ENCODE data around the gene HERC5.
"Not testable (repeated sequence)": the region's sequence is repeated elsewhere in the genome, so short reads cannot be mapped to it uniquely, and the experiment has no call there.

The HERC5 gene

GRCh38 chr4:88415982-88416381 lies 40.9 kb upstream of the HERC5 start:
- DNase-seq (ENCODE audit: extremely low read depth, low read depth): no peak
- TF ChIP-seq, protein P1, sequence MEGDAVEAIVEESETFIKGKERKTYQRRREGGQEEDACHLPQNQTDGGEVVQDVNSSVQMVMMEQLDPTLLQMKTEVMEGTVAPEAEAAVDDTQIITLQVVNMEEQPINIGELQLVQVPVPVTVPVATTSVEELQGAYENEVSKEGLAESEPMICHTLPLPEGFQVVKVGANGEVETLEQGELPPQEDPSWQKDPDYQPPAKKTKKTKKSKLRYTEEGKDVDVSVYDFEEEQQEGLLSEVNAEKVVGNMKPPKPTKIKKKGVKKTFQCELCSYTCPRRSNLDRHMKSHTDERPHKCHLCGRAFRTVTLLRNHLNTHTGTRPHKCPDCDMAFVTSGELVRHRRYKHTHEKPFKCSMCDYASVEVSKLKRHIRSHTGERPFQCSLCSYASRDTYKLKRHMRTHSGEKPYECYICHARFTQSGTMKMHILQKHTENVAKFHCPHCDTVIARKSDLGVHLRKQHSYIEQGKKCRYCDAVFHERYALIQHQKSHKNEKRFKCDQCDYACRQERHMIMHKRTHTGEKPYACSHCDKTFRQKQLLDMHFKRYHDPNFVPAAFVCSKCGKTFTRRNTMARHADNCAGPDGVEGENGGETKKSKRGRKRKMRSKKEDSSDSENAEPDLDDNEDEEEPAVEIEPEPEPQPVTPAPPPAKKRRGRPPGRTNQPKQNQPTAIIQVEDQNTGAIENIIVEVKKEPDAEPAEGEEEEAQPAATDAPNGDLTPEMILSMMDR (IDR thresholded peaks at IDR 0.05; ENCODE audit: low read depth, low read length, missing control alignments): no peak
- no peak overlapping the region for H3K4me3 ChIP-seq (replicated peaks; ENCODE audit: low read depth, low read length)

GRCh38 chr4:88418411-88418810 lies 38.5 kb upstream of the HERC5 start:
- DNase-seq (ENCODE audit: extremely low read depth, low read depth): no peak
- TF ChIP-seq, protein P1 (IDR thresholded peaks at IDR 0.05; ENCODE audit: low read depth, low read length, missing control alignments): no peak
- no peak overlapping the region for H3K4me3 ChIP-seq (replicated peaks; ENCODE audit: low read depth, low read length)

GRCh38 chr4:88419874-88420273 lies 37.0 kb upstream of the HERC5 start:
- TF ChIP-seq, protein P1 (IDR thresholded peaks at IDR 0.05; ENCODE audit: low read depth, low read length, missing control alignments): no peak
- no peak overlapping the region for H3K4me3 ChIP-seq (replicated peaks; ENCODE audit: low read depth, low read length)

DNA sequence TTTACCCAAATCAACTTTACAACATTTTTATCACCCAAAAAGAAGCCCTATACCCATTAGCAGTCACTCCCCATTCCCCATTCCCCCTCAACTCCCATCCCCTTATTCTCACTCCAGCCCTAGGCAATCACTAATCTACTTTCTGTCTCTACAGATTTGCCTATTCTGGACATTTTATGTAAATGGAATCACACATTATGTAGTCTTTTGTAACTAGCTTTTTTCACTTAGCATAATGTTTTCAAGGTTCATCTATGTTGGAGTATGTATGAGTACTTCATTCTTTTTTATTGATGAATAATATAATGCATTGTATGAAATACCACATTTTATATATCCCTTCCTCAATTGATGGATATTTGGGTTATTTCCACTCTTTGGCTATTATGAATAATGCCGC lies 36.1 kb upstream of the HERC5 start:
- TF ChIP-seq, protein P1 (IDR thresholded peaks at IDR 0.05; ENCODE audit: low read depth, low read length, missing control alignments): no peak
- H3K4me3 ChIP-seq (replicated peaks; ENCODE audit: low read depth, low read length): no peak overlapping the region
- DNase-seq (ENCODE audit: extremely low read depth, low read depth): no peak

More at GRCh38 chr4:88419874-88420273, 37.0 kb upstream of the HERC5 start:
- DNase-seq (ENCODE audit: extremely low read depth, low read depth): no peak

- DNase-seq (ENCODE audit: extremely low read depth, low read depth): no peak
- no peak overlapping the region for H3K4me3 ChIP-seq (replicated peaks; ENCODE audit: low read depth, low read length)
- TF ChIP-seq, protein P1 (IDR thresholded peaks at IDR 0.05; ENCODE audit: low read depth, low read length, missing control alignments): no peak
These were observed 34.5 kb upstream of the HERC5 start for GRCh38 chr4:88422403-88422802.

GRCh38 chr4:88429401-88429800 lies 27.5 kb upstream of the HERC5 start:
- DNase-seq (ENCODE audit: extremely low read depth, low read depth): no peak
- no peak overlapping the region for H3K4me3 ChIP-seq (replicated peaks; ENCODE audit: low read depth, low read length)
- TF ChIP-seq, protein P1 (IDR thresholded peaks at IDR 0.05; ENCODE audit: low read depth, low read length, missing control alignments): no peak

DNA sequence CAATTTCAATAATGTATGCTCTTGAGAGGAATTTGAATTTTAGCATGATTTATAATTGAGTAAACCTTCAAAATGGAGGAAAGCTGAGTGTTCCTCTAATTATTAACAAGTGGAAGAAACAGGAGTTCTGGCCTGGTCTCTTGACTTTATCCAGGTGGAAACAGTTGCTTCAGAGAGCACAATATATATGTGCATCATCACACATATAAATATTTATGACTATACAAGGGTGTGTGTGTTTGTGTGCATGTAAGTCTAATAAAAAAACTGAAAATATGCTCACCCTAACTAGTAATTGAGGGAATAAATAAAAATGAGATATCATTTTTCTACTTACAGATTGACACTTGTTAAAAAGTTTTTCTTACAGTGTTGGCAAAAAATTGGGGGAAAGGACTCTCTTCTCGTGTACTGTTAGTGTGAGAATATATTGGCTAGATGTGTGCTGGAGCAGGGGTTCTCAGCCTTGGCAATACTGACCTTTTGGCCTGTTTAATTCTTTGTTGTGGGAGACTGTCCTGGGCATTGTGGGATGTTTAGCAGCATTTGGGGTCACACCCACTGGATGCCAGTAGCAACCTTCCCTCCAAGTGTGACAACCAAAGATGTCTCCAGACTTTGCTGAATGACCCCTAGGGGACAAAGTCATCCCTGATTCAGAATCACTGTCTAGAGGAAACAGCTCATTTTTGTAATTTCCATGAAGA lies 20.8 kb upstream of the HERC5 start:
- DNase-seq (ENCODE audit: extremely low read depth, low read depth): no peak
- H3K4me3 ChIP-seq (replicated peaks; ENCODE audit: low read depth, low read length): no peak overlapping the region
- TF ChIP-seq, protein P1 (IDR thresholded peaks at IDR 0.05; ENCODE audit: low read depth, low read length, missing control alignments): no peak

DNA sequence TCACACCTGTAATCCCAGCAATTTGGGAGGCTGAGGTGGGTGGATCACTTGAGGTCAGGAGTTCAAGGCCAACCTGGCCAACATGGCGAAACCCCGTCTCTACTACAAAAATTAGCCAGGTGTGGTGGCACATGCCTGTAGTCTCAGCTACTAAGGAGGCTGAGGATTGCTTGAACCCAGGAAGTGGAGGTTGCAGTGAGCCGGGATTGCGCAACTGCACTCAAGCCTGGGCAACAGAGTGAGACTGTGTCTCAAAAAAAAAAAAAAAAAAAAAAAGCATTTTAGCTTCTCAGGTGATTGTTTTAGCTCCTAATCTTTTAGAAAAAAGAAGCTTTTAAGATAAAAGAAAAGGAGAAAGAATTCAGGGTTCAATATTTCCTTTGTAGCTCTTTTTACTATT lies 19.0 kb upstream of the HERC5 start:
- not testable (repeated sequence) for H3K4me3 ChIP-seq (replicated peaks; ENCODE audit: low read depth, low read length); DNase-seq (ENCODE audit: extremely low read depth, low read depth)

All from HFF-Myc (cell line).